GM12878 (cell line): ENCODE measurements around the gene MEGF11. TPM values are rescaled to one million over a fixed set of nuclear protein-coding genes. Genes with fewer than 3 reads are reported as not detected.

Experiments
- ATAC-seq: fragments of 200-7000 bp; cut with Tn5 transposase; 3 replicates; pipeline ENCODE4 v1.9.1; 2020; ENCODE audit warnings: mild to moderate bottlenecking, moderate library complexity
- BruUV-seq: library from RNA; stranded (reverse); fragments of 400-500 nt; replicated peaks from 2 replicates; lab custom pipeline; 2021; lab: Mats Ljungman, UMichigan
- CTCF ChIA-PET: fragments of 300-600 bp; sonication (Branson Sonifier 250); formaldehyde crosslinking; extraction: SDS; loops from one replicate; lab custom pipeline; 2021; ENCODE audit warnings: inconsistent platforms; lab: Yijun Ruan, JAX
- POLR2A ChIA-PET: fragments of 350-600 bp; formaldehyde crosslinking; extraction: SDS; loops from one replicate; lab custom pipeline; 2021; ENCODE audit warnings: inconsistent platforms; lab: Charles Lee
- RAD21 ChIA-PET: fragments of 300-600 bp; sonication (Branson Sonifier 250); formaldehyde crosslinking; loops from one replicate; lab custom pipeline; 2023; ENCODE audit warnings: antibody characterized with exemption; ENCODE audit not compliant: unreplicated experiment; lab: Charles Lee
- SMC1A ChIA-PET: fragments of 300-600 bp; sonication (Branson Sonifier 250); formaldehyde crosslinking; loops from one replicate; lab custom pipeline; 2023; ENCODE audit not compliant: unreplicated experiment, uncharacterized antibody; lab: Charles Lee
- DNase-seq: peaks from one replicate; pipeline ENCODE4 v3.0.0-alpha.2; 2011; ENCODE audit warnings: low read depth, low spot score
- FAIRE-seq: peaks from 3 replicates; lab custom pipeline; 2011; peaks lifted over from hg19 to GRCh38; lab: Jason Lieb, UNC
- H2AFZ ChIP-seq: 2 replicates; pipeline ENCODE4 v1.6.0; 2011; ENCODE audit warnings: low read depth, low read length, control low read depth; ENCODE audit not compliant: control insufficient read depth
- H3K27ac ChIP-seq: 2 replicates; pipeline ENCODE4 v1.5.1; 2011; ENCODE audit warnings: control low read depth; ENCODE audit not compliant: control insufficient read depth, insufficient read depth
- H3K27me3 ChIP-seq, 2 experiments: replicated peaks in 1 of 2; 2 replicates each; pipeline versions ENCODE4 v1.6.0 to v1.6.1; 2011; ENCODE audit warnings: low read length in 1 of 2; ENCODE audit not compliant: control insufficient read depth in 2 of 2, insufficient read depth in 2 of 2
- H3K36me3 ChIP-seq, 2 experiments: 2 replicates each; pipeline ENCODE4 v1.5.1; 2011; ENCODE audit warnings: low read length in 1 of 2; ENCODE audit not compliant: control insufficient read depth in 2 of 2, insufficient read depth in 2 of 2
- H3K4me1 ChIP-seq: 2 replicates; pipeline ENCODE4 v1.6.1; 2011; ENCODE audit warnings: mild to moderate bottlenecking, low read length, moderate library complexity, mixed read lengths; ENCODE audit not compliant: control insufficient read depth, insufficient read depth
- H3K4me2 ChIP-seq: 2 replicates; pipeline ENCODE4 v1.6.0; 2011; ENCODE audit warnings: control low read depth; ENCODE audit not compliant: control insufficient read depth, insufficient read depth
- H3K4me3 ChIP-seq: fragments of 200-600 bp; sonication (generic); 2 replicates; pipeline ENCODE4 v1.5.1; 2016
- H3K79me2 ChIP-seq: 2 replicates; pipeline ENCODE4 v1.6.0; 2011; ENCODE audit warnings: low read length; ENCODE audit not compliant: control insufficient read depth, insufficient read depth
- H3K9ac ChIP-seq: 2 replicates; pipeline ENCODE4 v1.8.0; 2011; ENCODE audit warnings: low read length, control low read depth, mixed read lengths; ENCODE audit not compliant: control insufficient read depth, insufficient read depth
- H3K9me3 ChIP-seq: replicated peaks from 3 replicates; pipeline ENCODE4 v1.5.1; 2011; ENCODE audit warnings: mild to moderate bottlenecking, low read length; ENCODE audit not compliant: control insufficient read depth, insufficient read depth
- H4K20me1 ChIP-seq: 2 replicates; pipeline ENCODE4 v1.6.0; 2011; ENCODE audit not compliant: control insufficient read depth, insufficient read depth
- BCL3 ChIP-seq: IDR thresholded peaks from 2 replicates; pipeline ENCODE4 v1.6.1; 2011; ENCODE audit warnings: borderline replicate concordance, low read depth, mild to moderate bottlenecking, moderate library complexity, low read length; ENCODE audit not compliant: insufficient read depth, poor library complexity, severe bottlenecking
- IKZF1 ChIP-seq: fragments of 450-650 bp; conservative IDR thresholded peaks from 2 replicates; pipeline ENCODE4 v1.6.1; 2017; ENCODE audit warnings: antibody characterized with exemption, mild to moderate bottlenecking
- JUNB ChIP-seq: IDR thresholded peaks from 2 replicates; pipeline ENCODE4 v1.6.1; 2016; ENCODE audit warnings: antibody characterized with exemption, mild to moderate bottlenecking
- MYC ChIP-seq: IDR thresholded peaks from 2 replicates; pipeline ENCODE4 v1.6.1; 2011; ENCODE audit warnings: mild to moderate bottlenecking, low read length, moderate library complexity, inconsistent platforms; ENCODE audit not compliant: insufficient read depth, insufficient replicate concordance, insufficient read length, severe bottlenecking
- RFX5 ChIP-seq: IDR thresholded peaks from 2 replicates; pipeline ENCODE4 v1.6.1; 2011; ENCODE audit warnings: low read depth, low read length, improper control_type of control experiment
- SRF ChIP-seq, 2 experiments: IDR thresholded peaks; 2 replicates each; pipeline ENCODE4 v1.6.1; 2011; ENCODE audit warnings: low read depth in 2 of 2, low read length in 2 of 2, mild to moderate bottlenecking in 1 of 2, moderate library complexity in 1 of 2
- TCF3 ChIP-seq: IDR thresholded peaks from 2 replicates; pipeline ENCODE4 v1.6.1; 2012; ENCODE audit warnings: low read depth, mild to moderate bottlenecking, low read length, borderline replicate concordance; ENCODE audit not compliant: insufficient read depth
- ZBTB40 ChIP-seq: fragments of 450-650 bp; IDR thresholded peaks from 2 replicates; pipeline ENCODE4 v1.6.1; 2016; ENCODE audit warnings: mild to moderate bottlenecking, moderate library complexity, borderline replicate concordance
- WGBS: methylation state at CpG from one replicate; pipeline ENCODE4 v1.1.6; 2016; ENCODE audit warnings: low lambda C conversion rate; ENCODE audit not compliant: insufficient replicate concordance, insufficient coverage; ENCODE audit errors: missing lambda C conversion rate; 5-methylcytosine and 5-hydroxymethylcytosine counted together
- in situ Hi-C: fragments of 300-500 bp; cut with MboI; formaldehyde crosslinking; loops from 9 replicates; pipeline ENCODE4 v1.14.3; 2018; ENCODE audit warnings: mixed read lengths
- intact Hi-C: fragments of 100-400 bp; cut with micrococcal nuclease; formaldehyde crosslinking; loops from one replicate; pipeline ENCODE4 v1.14.2; 2022; ENCODE audit not compliant: unreplicated experiment
- polyA plus RNA-seq, 11 experiments: library from polyadenylated mRNA; depleted of rRNA in 4 of 11; unstranded in 6 of 11; stranded (reverse) in 5 of 11; fragments of >200 nt; fragmentation: Nextera tagmentation in 4 of 11; fragmentation: Illumina TruSeq in 1 of 11; extraction: Ambion mirVana in 4 of 11; extraction: Trizol in 1 of 11; gene quantifications; 1 replicate in 1 of 11; 2 replicates in 10 of 11; pipeline versions ENCODE4 v1.2.1 to v1.2.3, GENCODE V29; 2011 to 2016; ENCODE audit warnings: inconsistent platforms in 2 of 11, missing spikeins in 2 of 11, low read depth in 1 of 11
- total RNA-seq, 4 experiments: library from RNA; depleted of rRNA in 3 of 4; stranded (reverse); fragments of >200 nt in 3 of 4; fragmentation: Illumina TruSeq in 1 of 4; extraction: Trizol in 1 of 4; gene quantifications; 2 replicates each; pipeline versions ENCODE4 v1.2.1 to v1.2.3, GENCODE V29; 2013 to 2021

MEGF11 gene
- total and polyA plus RNA-seq, 10 of the 15 experiments (the other 5 are each of a cell fraction or from before 2014, with no cell fraction given) = 0.03 to 1.7 (median 0.49) TPM

GRCh38 chr15:66019368-66019767 lies 234.2 kb downstream of the MEGF11 start (continued):
- TF ChIP-seq MYC = no peak
- no peak for TF ChIP-seq ZBTB40
- no peak for TF ChIP-seq RFX5
- TF ChIP-seq SRF (IDR thresholded peaks at IDR 0.05; ENCODE audit: low read depth in 2 of 2, low read length in 2 of 2) = no peak
- TF ChIP-seq, all 136 proteins: peak for 0

- intact Hi-C loops (no loop called here), in situ Hi-C loops (no loop called here)
- DNase-seq (no peak), FAIRE-seq (no peak), ATAC-seq (no peak)
- H3K27me3 ChIP-seq = no peaks in the 10 kb centered on the region
- H4K20me1 ChIP-seq = no peaks in the 10 kb centered on the region
- H3K4me2 ChIP-seq = no peak overlapping the region
- WGBS = 55% methylated on average over 8 of the region's 8 CpGs
- H3K9me3 ChIP-seq = no peaks in the 10 kb centered on the region
- POLR2A ChIA-PET = no interaction called here
- BruUV-seq = no TSS peak
- no peaks in the 10 kb centered on the region for H3K79me2 ChIP-seq
- RAD21 ChIA-PET = no interaction called here
- TF ChIP-seq TCF3 (0 out of 2 replicates have a peak, but pooled peaks have one; percentile 30), IKZF1 (no peak), JUNB (no peak), BCL3 (peak; percentile 88)
- H3K9ac ChIP-seq = no peak overlapping the region
- H3K36me3 ChIP-seq = no peaks in the 10 kb centered on the region
- H3K4me3 ChIP-seq = no peak overlapping the region
- H2AFZ ChIP-seq = no peak overlapping the region
- H3K4me1 ChIP-seq = no peaks in the 10 kb centered on the region
- CTCF ChIA-PET = no interaction called here
- SMC1A ChIA-PET = no interaction called here
- H3K27ac ChIP-seq = no peak overlapping the region
These were observed 235.1 kb downstream of the MEGF11 start for GRCh38 chr15:66018488-66018797.
